GM23338 (cell line): ENCODE measurements around the gene LSM3. TPM values are rescaled to one million over a fixed set of nuclear protein-coding genes. Genes with fewer than 3 reads are reported as not detected.

Experiments used
- ATAC-seq: fragments of 200-7000 bp; cut with Tn5 transposase; 3 replicates; pipeline ENCODE4 v1.9.1; 2020
- DNase-seq: peaks from one replicate; pipeline ENCODE4 v3.0.0-alpha.2; 2015; ENCODE audit warnings: low spot score
- H2AFZ ChIP-seq: fragments of 200-600 bp; sonication (generic); 2 replicates; pipeline ENCODE4 v1.8.0; 2016; ENCODE audit warnings: antibody characterized with exemption, mild to moderate bottlenecking, moderate library complexity
- H3F3A ChIP-seq: fragments of 200-600 bp; sonication (generic); replicated peaks from 2 replicates; pipeline ENCODE4 v1.8.0; 2017; ENCODE audit warnings: antibody characterized with exemption, mixed run types, low read depth
- H3K27ac ChIP-seq: fragments of 200-600 bp; sonication (generic); 2 replicates; pipeline ENCODE4 v1.6.1; 2016; ENCODE audit warnings: low read depth
- H3K27me3 ChIP-seq: fragments of 200-600 bp; sonication (generic); 2 replicates; pipeline ENCODE4 v1.8.0; 2016; ENCODE audit warnings: mild to moderate bottlenecking, mixed run types, moderate library complexity; ENCODE audit not compliant: insufficient read depth
- H3K36me3 ChIP-seq: fragments of 200-600 bp; sonication (generic); 2 replicates; pipeline ENCODE4 v1.8.0; 2016; ENCODE audit warnings: mild to moderate bottlenecking; ENCODE audit not compliant: insufficient read depth
- H3K4me1 ChIP-seq: fragments of 200-600 bp; sonication (generic); 2 replicates; pipeline ENCODE4 v1.8.0; 2016; ENCODE audit warnings: mild to moderate bottlenecking, moderate library complexity; ENCODE audit not compliant: insufficient read depth
- H3K4me2 ChIP-seq: fragments of 200-600 bp; sonication (generic); 2 replicates; pipeline ENCODE4 v1.7.1; 2017; ENCODE audit warnings: mixed run types
- H3K4me3 ChIP-seq: fragments of 200-600 bp; sonication (generic); 2 replicates; pipeline ENCODE4 v1.6.1; 2016; ENCODE audit warnings: mixed run types
- H3K79me2 ChIP-seq: fragments of 200-600 bp; sonication (generic); replicated peaks from 2 replicates; pipeline ENCODE4 v1.8.0; 2017; ENCODE audit warnings: mild to moderate bottlenecking; ENCODE audit not compliant: insufficient read depth
- H3K9me2 ChIP-seq: fragments of 200-600 bp; sonication (generic); 2 replicates; pipeline ENCODE4 v1.8.0; 2017; ENCODE audit not compliant: insufficient read depth
- H4K20me1 ChIP-seq: fragments of 200-600 bp; sonication (generic); replicated peaks from 2 replicates; pipeline ENCODE4 v1.8.0; 2017; ENCODE audit warnings: mild to moderate bottlenecking; ENCODE audit not compliant: insufficient read depth
- H3K27ac Mint-ChIP-seq: 2 replicates; pipeline ENCODE4 v1.8.0; 2020; ENCODE audit warnings: inconsistent platforms, mild to moderate bottlenecking, moderate library complexity, mixed read lengths
- H3K27me3 Mint-ChIP-seq: 3 replicates; pipeline ENCODE4 v1.8.0; 2022; ENCODE audit warnings: low read depth, mild to moderate bottlenecking, moderate library complexity, mixed read lengths, inconsistent platforms; ENCODE audit not compliant: insufficient read depth, poor library complexity
- H3K36me3 Mint-ChIP-seq: 3 replicates; pipeline ENCODE4 v1.8.0; 2021; ENCODE audit warnings: low read depth, mild to moderate bottlenecking, inconsistent platforms, moderate library complexity, mixed read lengths
- H3K4me1 Mint-ChIP-seq: 3 replicates; pipeline ENCODE4 v1.8.0; 2020; ENCODE audit warnings: mild to moderate bottlenecking, inconsistent platforms, mixed read lengths
- H3K4me3 Mint-ChIP-seq: 3 replicates; pipeline ENCODE4 v1.8.0; 2021; ENCODE audit warnings: moderate library complexity, mild to moderate bottlenecking, inconsistent platforms, mixed read lengths
- H3K9me3 Mint-ChIP-seq: 3 replicates; pipeline ENCODE4 v1.8.0; 2020; ENCODE audit warnings: moderate library complexity, mild to moderate bottlenecking, inconsistent platforms, mixed read lengths
- EZH2 ChIP-seq: fragments of 200-600 bp; sonication (generic); IDR thresholded peaks from one replicate; pipeline ENCODE4 v1.8.0; 2017; ENCODE audit warnings: antibody characterized with exemption, mild to moderate bottlenecking, low read depth; ENCODE audit not compliant: unreplicated experiment
- JUNB ChIP-seq: IDR thresholded peaks from one replicate; pipeline ENCODE4 v1.6.1; 2016; ENCODE audit warnings: antibody characterized with exemption; ENCODE audit not compliant: unreplicated experiment
- NANOG ChIP-seq: IDR thresholded peaks from 2 replicates; pipeline ENCODE4 v1.6.1; 2016; ENCODE audit warnings: antibody characterized with exemption, borderline replicate concordance
- STAT1 ChIP-seq: IDR thresholded peaks from one replicate; pipeline ENCODE4 v1.6.1; 2016; ENCODE audit warnings: antibody characterized with exemption; ENCODE audit not compliant: unreplicated experiment
- ZNF331 ChIP-seq: fragments of 250-450 bp; sonication (Bioruptor Pico); IDR thresholded peaks from 2 replicates; pipeline ENCODE4 v1.5.0; 2020; ENCODE audit warnings: low read depth, mild to moderate bottlenecking, moderate library complexity
- polyA plus RNA-seq: library from polyadenylated mRNA; unstranded; fragments of >200 nt; fragmentation: Nextera tagmentation; extraction: Ambion mirVana; gene quantifications from 2 replicates; pipeline ENCODE4 v1.2.1, GENCODE V29; 2016
- total RNA-seq: library from RNA; depleted of rRNA; stranded (reverse); fragments of >200 nt; shearing (Covaris generic); gene quantifications from 2 replicates; pipeline ENCODE4 v1.2.3, GENCODE V29; 2014
- TF ChIP-seq, protein P1 (sequence below): fragments of 250-450 bp; sonication (Bioruptor Pico); IDR thresholded peaks from 2 replicates; pipeline ENCODE4 v1.5.0; 2020; ENCODE audit warnings: mild to moderate bottlenecking, moderate library complexity
- TF ChIP-seq, protein P2 (sequence below), 2 experiments: fragments of 200-600 bp in 1 of 2; sonication (generic) in 1 of 2; conservative IDR thresholded peaks; 2 replicates each; pipeline versions ENCODE4 v1.5.1 to v1.6.1; 2016 to 2017; ENCODE audit warnings: antibody characterized with exemption in 2 of 2, low read depth in 2 of 2, mild to moderate bottlenecking in 2 of 2, moderate library complexity in 1 of 2

LSM3 gene
- total and polyA plus RNA-seq, 2 experiments from 2014 or later = 20.1 to 71.5 TPM

DNA sequence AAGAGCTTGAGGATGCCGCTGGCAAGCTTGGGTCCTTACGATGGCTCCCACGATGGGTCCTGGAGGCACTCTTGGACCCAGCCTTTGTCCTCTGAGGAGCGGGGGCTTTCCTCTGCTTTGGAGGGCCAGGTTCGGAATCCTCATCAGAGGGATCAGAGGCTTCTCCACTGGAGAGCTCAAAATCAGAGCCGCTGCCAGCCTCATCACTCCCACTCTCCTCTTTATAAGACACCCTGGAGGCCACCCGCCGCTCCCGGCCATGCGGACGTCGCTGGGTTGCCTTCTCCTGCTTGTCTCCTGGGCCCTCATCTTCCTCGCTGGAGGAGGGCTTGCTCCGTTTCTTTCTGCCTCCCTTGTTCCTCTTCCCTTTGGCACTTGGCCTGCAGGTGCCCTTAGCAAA is 20.2 kb upstream of the LSM3 start:
- no peaks in the 10 kb centered on the region for H3F3A ChIP-seq
- no peak for DNase-seq
- H3K4me1 ChIP-seq = no peaks in the 10 kb centered on the region
- H3K9me2 ChIP-seq = no peaks in the 10 kb centered on the region
- no peak for TF ChIP-seq EZH2
- no peak for TF ChIP-seq NANOG
- no peak for TF ChIP-seq STAT1
- TF ChIP-seq, protein P1, sequence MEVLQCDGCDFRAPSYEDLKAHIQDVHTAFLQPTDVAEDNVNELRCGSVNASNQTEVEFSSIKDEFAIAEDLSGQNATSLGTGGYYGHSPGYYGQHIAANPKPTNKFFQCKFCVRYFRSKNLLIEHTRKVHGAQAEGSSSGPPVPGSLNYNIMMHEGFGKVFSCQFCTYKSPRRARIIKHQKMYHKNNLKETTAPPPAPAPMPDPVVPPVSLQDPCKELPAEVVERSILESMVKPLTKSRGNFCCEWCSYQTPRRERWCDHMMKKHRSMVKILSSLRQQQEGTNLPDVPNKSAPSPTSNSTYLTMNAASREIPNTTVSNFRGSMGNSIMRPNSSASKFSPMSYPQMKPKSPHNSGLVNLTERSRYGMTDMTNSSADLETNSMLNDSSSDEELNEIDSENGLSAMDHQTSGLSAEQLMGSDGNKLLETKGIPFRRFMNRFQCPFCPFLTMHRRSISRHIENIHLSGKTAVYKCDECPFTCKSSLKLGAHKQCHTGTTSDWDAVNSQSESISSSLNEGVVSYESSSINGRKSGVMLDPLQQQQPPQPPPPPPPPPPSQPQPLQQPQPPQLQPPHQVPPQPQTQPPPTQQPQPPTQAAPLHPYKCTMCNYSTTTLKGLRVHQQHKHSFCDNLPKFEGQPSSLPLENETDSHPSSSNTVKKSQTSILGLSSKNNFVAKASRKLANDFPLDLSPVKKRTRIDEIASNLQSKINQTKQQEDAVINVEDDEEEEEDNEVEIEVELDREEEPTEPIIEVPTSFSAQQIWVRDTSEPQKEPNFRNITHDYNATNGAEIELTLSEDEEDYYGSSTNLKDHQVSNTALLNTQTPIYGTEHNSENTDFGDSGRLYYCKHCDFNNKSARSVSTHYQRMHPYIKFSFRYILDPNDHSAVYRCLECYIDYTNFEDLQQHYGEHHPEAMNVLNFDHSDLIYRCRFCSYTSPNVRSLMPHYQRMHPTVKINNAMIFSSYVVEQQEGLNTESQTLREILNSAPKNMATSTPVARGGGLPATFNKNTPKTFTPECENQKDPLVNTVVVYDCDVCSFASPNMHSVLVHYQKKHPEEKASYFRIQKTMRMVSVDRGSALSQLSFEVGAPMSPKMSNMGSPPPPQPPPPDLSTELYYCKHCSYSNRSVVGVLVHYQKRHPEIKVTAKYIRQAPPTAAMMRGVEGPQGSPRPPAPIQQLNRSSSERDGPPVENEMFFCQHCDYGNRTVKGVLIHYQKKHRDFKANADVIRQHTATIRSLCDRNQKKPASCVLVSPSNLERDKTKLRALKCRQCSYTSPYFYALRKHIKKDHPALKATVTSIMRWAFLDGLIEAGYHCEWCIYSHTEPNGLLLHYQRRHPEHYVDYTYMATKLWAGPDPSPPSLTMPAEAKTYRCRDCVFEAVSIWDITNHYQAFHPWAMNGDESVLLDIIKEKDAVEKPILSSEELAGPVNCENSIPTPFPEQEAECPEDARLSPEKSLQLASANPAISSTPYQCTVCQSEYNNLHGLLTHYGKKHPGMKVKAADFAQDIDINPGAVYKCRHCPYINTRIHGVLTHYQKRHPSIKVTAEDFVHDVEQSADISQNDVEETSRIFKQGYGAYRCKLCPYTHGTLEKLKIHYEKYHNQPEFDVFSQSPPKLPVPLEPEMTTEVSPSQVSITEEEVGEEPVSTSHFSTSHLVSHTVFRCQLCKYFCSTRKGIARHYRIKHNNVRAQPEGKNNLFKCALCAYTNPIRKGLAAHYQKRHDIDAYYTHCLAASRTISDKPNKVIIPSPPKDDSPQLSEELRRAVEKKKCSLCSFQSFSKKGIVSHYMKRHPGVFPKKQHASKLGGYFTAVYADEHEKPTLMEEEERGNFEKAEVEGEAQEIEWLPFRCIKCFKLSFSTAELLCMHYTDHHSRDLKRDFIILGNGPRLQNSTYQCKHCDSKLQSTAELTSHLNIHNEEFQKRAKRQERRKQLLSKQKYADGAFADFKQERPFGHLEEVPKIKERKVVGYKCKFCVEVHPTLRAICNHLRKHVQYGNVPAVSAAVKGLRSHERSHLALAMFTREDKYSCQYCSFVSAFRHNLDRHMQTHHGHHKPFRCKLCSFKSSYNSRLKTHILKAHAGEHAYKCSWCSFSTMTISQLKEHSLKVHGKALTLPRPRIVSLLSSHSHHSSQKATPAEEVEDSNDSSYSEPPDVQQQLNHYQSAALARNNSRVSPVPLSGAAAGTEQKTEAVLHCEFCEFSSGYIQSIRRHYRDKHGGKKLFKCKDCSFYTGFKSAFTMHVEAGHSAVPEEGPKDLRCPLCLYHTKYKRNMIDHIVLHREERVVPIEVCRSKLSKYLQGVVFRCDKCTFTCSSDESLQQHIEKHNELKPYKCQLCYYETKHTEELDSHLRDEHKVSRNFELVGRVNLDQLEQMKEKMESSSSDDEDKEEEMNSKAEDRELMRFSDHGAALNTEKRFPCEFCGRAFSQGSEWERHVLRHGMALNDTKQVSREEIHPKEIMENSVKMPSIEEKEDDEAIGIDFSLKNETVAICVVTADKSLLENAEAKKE (CRISPR knock-in tag) = no peak
- TF ChIP-seq, protein P2, sequence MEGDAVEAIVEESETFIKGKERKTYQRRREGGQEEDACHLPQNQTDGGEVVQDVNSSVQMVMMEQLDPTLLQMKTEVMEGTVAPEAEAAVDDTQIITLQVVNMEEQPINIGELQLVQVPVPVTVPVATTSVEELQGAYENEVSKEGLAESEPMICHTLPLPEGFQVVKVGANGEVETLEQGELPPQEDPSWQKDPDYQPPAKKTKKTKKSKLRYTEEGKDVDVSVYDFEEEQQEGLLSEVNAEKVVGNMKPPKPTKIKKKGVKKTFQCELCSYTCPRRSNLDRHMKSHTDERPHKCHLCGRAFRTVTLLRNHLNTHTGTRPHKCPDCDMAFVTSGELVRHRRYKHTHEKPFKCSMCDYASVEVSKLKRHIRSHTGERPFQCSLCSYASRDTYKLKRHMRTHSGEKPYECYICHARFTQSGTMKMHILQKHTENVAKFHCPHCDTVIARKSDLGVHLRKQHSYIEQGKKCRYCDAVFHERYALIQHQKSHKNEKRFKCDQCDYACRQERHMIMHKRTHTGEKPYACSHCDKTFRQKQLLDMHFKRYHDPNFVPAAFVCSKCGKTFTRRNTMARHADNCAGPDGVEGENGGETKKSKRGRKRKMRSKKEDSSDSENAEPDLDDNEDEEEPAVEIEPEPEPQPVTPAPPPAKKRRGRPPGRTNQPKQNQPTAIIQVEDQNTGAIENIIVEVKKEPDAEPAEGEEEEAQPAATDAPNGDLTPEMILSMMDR (conservative IDR thresholded peaks at IDR 0.05; ENCODE audit: low read depth in 2 of 2) = no peak
- TF ChIP-seq JUNB = no peak
- TF ChIP-seq ZNF331 = no peak
- ATAC-seq = no peak
- peaks cover 2% of the 10 kb centered on the region for H3K27me3 Mint-ChIP-seq
- H3K4me3 ChIP-seq = no peak overlapping the region
- H3K36me3 Mint-ChIP-seq = peaks cover 86% of the 10 kb centered on the region
- H3K4me1 Mint-ChIP-seq = no peaks in the 10 kb centered on the region
- no peak overlapping the region for H2AFZ ChIP-seq
- H4K20me1 ChIP-seq = 0 out of 2 replicates have a peak, but pooled peaks cover 5% of the 10 kb centered on the region
- no peak overlapping the region for H3K27ac Mint-ChIP-seq
- peaks cover 48% of the 10 kb centered on the region for H3K36me3 ChIP-seq
- H3K79me2 ChIP-seq = 0 out of 2 replicates have a peak, but pooled peaks cover 3% of the 10 kb centered on the region
- no peak overlapping the region for H3K4me2 ChIP-seq
- H3K27ac ChIP-seq = no peak overlapping the region
- peaks cover 7% of the 10 kb centered on the region; the same call in 2 of the 3 replicates for H3K9me3 Mint-ChIP-seq
- H3K27me3 ChIP-seq = no peaks in the 10 kb centered on the region
- H3K4me3 Mint-ChIP-seq = no peak overlapping the region
